Smooth muscle cell (in vitro differentiated cells): ENCODE results near the gene NCAPD2. TPM values are rescaled to one million over a fixed set of nuclear protein-coding genes. Genes with fewer than 3 reads are reported as not detected.
"Not testable (repeated sequence)": the region's sequence is repeated elsewhere in the genome, so short reads cannot be mapped to it uniquely, and the experiment has no call there.

Experiments used
- DNase-seq: peaks from one replicate; lab custom pipeline; 2025; ENCODE audit not compliant: unreplicated experiment; lab: John Stamatoyannopoulos, UW
- H2AFZ ChIP-seq: fragments of 200-600 bp; sonication (generic); 2 replicates; pipeline ENCODE4 v1.6.0; 2016; ENCODE audit warnings: antibody characterized with exemption, low read depth, mild to moderate bottlenecking
- H3F3A ChIP-seq: fragments of 200-600 bp; sonication (generic); 2 replicates; pipeline ENCODE4 v1.6.0; 2017; ENCODE audit warnings: antibody characterized with exemption, low read depth
- H3K27ac ChIP-seq: fragments of 200-600 bp; sonication (generic); 2 replicates; pipeline ENCODE4 v1.5.1; 2016; ENCODE audit warnings: low read depth, mild to moderate bottlenecking
- H3K27me3 ChIP-seq: fragments of 200-600 bp; sonication (generic); 2 replicates; pipeline ENCODE4 v1.6.1; 2016; ENCODE audit warnings: low read depth, mild to moderate bottlenecking
- H3K36me3 ChIP-seq: fragments of 200-600 bp; sonication (generic); 2 replicates; pipeline ENCODE4 v1.5.1; 2016; ENCODE audit warnings: low read depth
- H3K4me1 ChIP-seq: fragments of 200-600 bp; sonication (generic); 2 replicates; pipeline ENCODE4 v1.5.1; 2016; ENCODE audit warnings: low read depth
- H3K4me2 ChIP-seq: fragments of 200-600 bp; sonication (generic); 2 replicates; pipeline ENCODE4 v1.6.0; 2016; ENCODE audit warnings: mild to moderate bottlenecking
- H3K4me3 ChIP-seq: fragments of 200-600 bp; sonication (generic); 2 replicates; pipeline ENCODE4 v1.5.1; 2016; ENCODE audit warnings: mild to moderate bottlenecking
- H3K79me2 ChIP-seq: fragments of 200-600 bp; sonication (generic); 2 replicates; pipeline ENCODE4 v1.6.0; 2016; ENCODE audit warnings: low read depth, mild to moderate bottlenecking
- H3K9ac ChIP-seq: fragments of 200-600 bp; sonication (generic); 2 replicates; pipeline ENCODE4 v1.6.0; 2016; ENCODE audit warnings: low read depth
- H3K9me3 ChIP-seq: fragments of 200-600 bp; sonication (generic); replicated peaks from 2 replicates; pipeline ENCODE4 v1.5.1; 2016; ENCODE audit warnings: low read depth
- H4K20me1 ChIP-seq: fragments of 200-600 bp; sonication (generic); 2 replicates; pipeline ENCODE4 v1.6.0; 2016; ENCODE audit warnings: low read depth
- CTCF ChIP-seq: fragments of 200-600 bp; sonication (generic); IDR thresholded peaks from 2 replicates; pipeline ENCODE4 v1.5.1; 2017; ENCODE audit warnings: borderline replicate concordance, mild to moderate bottlenecking, antibody characterized with exemption; ENCODE audit not compliant: insufficient read depth, poor library complexity, severe bottlenecking
- WGBS: methylation state at CpG from one replicate; pipeline ENCODE4 v1.1.7; 2016; ENCODE audit warnings: low lambda C conversion rate; 5-methylcytosine and 5-hydroxymethylcytosine counted together
- polyA plus RNA-seq: library from polyadenylated mRNA; unstranded; fragments of >200 nt; fragmentation: Nextera tagmentation; extraction: Ambion mirVana; gene quantifications from 2 replicates; pipeline ENCODE4 v1.2.1, GENCODE V29; 2016
- total RNA-seq: library from RNA; depleted of rRNA; stranded (reverse); fragments of >200 nt; gene quantifications from 2 replicates; pipeline ENCODE4 v1.2.3, GENCODE V29; 2014

Gene NCAPD2
- total and polyA plus RNA-seq, 2 experiments from 2014 or later = 17.6 to 22.7 TPM

GRCh38 chr12:6535960-6536847 is 42.3 kb downstream of the NCAPD2 start:
- TF ChIP-seq CTCF = no peak
- peak overlapping the region; percentile 93 for H3K4me3 ChIP-seq
- H3K9me3 ChIP-seq = no peaks in the 10 kb centered on the region
- H4K20me1 ChIP-seq = peaks cover 61% of the 10 kb centered on the region
- peak overlapping the region; percentile 90 for H3K9ac ChIP-seq
- no peak for DNase-seq
- H3F3A ChIP-seq = peaks cover 65% of the 10 kb centered on the region
- H3K4me2 ChIP-seq = peak overlapping the region; percentile 91
- H2AFZ ChIP-seq = no peak overlapping the region
- WGBS = 56% methylated on average over 10 of the region's 10 CpGs
- no peaks in the 10 kb centered on the region for H3K36me3 ChIP-seq
- H3K4me1 ChIP-seq = peaks cover 26% of the 10 kb centered on the region
- peak overlapping the region; percentile 96 for H3K27ac ChIP-seq
- peaks cover 30% of the 10 kb centered on the region for H3K79me2 ChIP-seq
- no peaks in the 10 kb centered on the region for H3K27me3 ChIP-seq

- Histone ChIP-seq H3K27ac (peak overlapping the region; percentile 96), H3K79me2 (peaks cover 30% of the 10 kb centered on the region), H3F3A (peaks cover 65% of the 10 kb centered on the region), H3K27me3 (no peaks in the 10 kb centered on the region), H3K9me3 (no peaks in the 10 kb centered on the region), H4K20me1 (peaks cover 61% of the 10 kb centered on the region), H2AFZ (no peak overlapping the region), H3K4me2 (peak overlapping the region; percentile 91), H3K36me3 (no peaks in the 10 kb centered on the region), H3K4me3 (peak overlapping the region; percentile 93), H3K9ac (no peak overlapping the region), H3K4me1 (peaks cover 20% of the 10 kb centered on the region)
- no peak for TF ChIP-seq CTCF
- WGBS = 90% methylated on average over 16 of the region's 19 CpGs
- DNase-seq = no peak
These were observed 43.1 kb downstream of the NCAPD2 start for GRCh38 chr12:6536894-6537579.

GRCh38 chr12:6537580-6538419 is 43.9 kb downstream of the NCAPD2 start:
- H3K9me3 ChIP-seq, H3K36me3 ChIP-seq, H3K4me3 ChIP-seq, H3K9ac ChIP-seq, DNase-seq, H3K27me3 ChIP-seq, H2AFZ ChIP-seq: not testable (repeated sequence)
- Histone ChIP-seq H3K4me1 (peaks cover 15% of the 10 kb centered on the region), H3K27ac (peak overlapping the region; percentile 96), H3F3A (peaks cover 69% of the 10 kb centered on the region), H3K4me2 (peak overlapping the region; percentile 91), H3K79me2 (peaks cover 30% of the 10 kb centered on the region), H4K20me1 (peaks cover 61% of the 10 kb centered on the region)
- WGBS = 67% methylated on average over 17 of the region's 17 CpGs
- TF ChIP-seq CTCF = peak; percentile 82
